Measurements from ENCODE around the gene PLEKHG3.

Gene PLEKHG3

GRCh38 chr14:64691376-64691775, 12.8 kb upstream of the PLEKHG3 start:
- Histone ChIP-seq H3K9me2 (replicated peaks; ENCODE audit: control insufficient read depth, low read length) (no peaks in the 10 kb centered on the region), H3K9me3 (ENCODE audit: control insufficient read depth, insufficient read depth, low read length) (no peaks in the 10 kb centered on the region), H3K4me2 (ENCODE audit: low read length) (no peak overlapping the region), H4K20me1 (ENCODE audit: control insufficient read depth, insufficient read depth, low read depth, low read length) (no peaks in the 10 kb centered on the region), H3K27ac (ENCODE audit: low read depth, low read length) (no peak overlapping the region), H3K4me3 (ENCODE audit: low read length) (no peak overlapping the region), H3K36me3 (ENCODE audit: control insufficient read depth, low read length) (no peaks in the 10 kb centered on the region), H3K27me3 (ENCODE audit: control insufficient read depth, low read length) (peaks cover 33% of the 10 kb centered on the region), H3F3A (ENCODE audit: control insufficient read depth, insufficient read depth) (no peaks in the 10 kb centered on the region), H3K79me2 (ENCODE audit: control insufficient read depth, low read length) (no peaks in the 10 kb centered on the region), H3K4me1 (ENCODE audit: control insufficient read depth, low read length) (no peaks in the 10 kb centered on the region)
- TF ChIP-seq CTCF (IDR thresholded peaks at IDR 0.05; ENCODE audit: low read depth, low read length, poor library complexity, severe bottlenecking) = no peak
- no peak for TF ChIP-seq EZH2phosphoT487 (IDR thresholded peaks at IDR 0.05; ENCODE audit: borderline replicate concordance, low read length)

DNA sequence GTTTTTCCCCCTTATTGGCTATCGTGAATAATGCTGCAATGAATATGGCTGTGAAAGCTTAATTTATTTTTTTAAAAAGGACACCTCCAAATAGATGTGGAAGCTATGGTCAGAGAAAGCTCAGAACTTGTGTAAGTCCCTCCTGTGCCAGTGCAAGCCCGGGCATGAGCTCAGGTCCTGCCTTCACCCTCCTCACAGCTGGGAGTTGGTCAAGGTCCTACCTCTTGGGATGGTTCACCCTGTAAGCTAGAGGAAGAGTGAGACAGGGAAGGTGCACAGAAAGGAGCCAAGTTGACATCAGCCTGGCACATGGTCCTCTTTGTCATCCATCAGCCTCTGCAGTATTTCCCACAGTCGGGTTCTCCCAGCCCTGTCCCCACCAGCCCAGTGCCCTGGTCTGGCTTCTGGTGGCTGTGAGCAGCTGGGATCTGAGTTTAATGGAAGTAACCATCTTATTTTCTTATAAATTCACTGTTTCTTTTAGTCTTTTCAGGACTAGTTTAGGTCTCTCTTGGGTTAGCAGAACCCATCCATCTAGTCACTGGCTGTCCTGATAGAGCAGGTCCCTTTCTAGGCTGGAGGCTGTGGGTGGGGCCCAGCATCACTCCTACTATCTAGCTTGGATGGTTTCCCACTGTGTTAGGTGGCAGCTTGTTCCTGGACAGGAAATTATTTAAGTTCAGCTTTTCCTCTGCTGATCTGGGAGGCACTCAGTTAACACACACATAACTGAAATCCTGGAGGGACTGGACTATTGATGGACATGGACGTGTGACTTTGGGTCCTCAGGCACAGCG, 11.8 kb upstream of the PLEKHG3 start:
- H3K4me3 ChIP-seq (ENCODE audit: low read length) = no peak overlapping the region
- no peak for TF ChIP-seq CTCF (IDR thresholded peaks at IDR 0.05; ENCODE audit: low read depth, low read length, poor library complexity, severe bottlenecking)
- no peak for TF ChIP-seq EZH2phosphoT487 (IDR thresholded peaks at IDR 0.05; ENCODE audit: borderline replicate concordance, low read length)
- no peaks in the 10 kb centered on the region for H3K4me1 ChIP-seq (ENCODE audit: control insufficient read depth, low read length)
- H3F3A ChIP-seq (ENCODE audit: control insufficient read depth, insufficient read depth) = no peaks in the 10 kb centered on the region
- no peaks in the 10 kb centered on the region for H4K20me1 ChIP-seq (ENCODE audit: control insufficient read depth, insufficient read depth, low read depth, low read length)
- H3K9me2 ChIP-seq (replicated peaks; ENCODE audit: control insufficient read depth, low read length) = no peaks in the 10 kb centered on the region
- no peaks in the 10 kb centered on the region for H3K36me3 ChIP-seq (ENCODE audit: control insufficient read depth, low read length)
- no peaks in the 10 kb centered on the region for H3K9me3 ChIP-seq (ENCODE audit: control insufficient read depth, insufficient read depth, low read length)
- no peak overlapping the region for H3K27ac ChIP-seq (ENCODE audit: low read depth, low read length)
- H3K27me3 ChIP-seq (ENCODE audit: control insufficient read depth, low read length) = peaks cover 36% of the 10 kb centered on the region
- H3K79me2 ChIP-seq (ENCODE audit: control insufficient read depth, low read length) = no peaks in the 10 kb centered on the region
- no peak overlapping the region for H3K4me2 ChIP-seq (ENCODE audit: low read length)

DNA sequence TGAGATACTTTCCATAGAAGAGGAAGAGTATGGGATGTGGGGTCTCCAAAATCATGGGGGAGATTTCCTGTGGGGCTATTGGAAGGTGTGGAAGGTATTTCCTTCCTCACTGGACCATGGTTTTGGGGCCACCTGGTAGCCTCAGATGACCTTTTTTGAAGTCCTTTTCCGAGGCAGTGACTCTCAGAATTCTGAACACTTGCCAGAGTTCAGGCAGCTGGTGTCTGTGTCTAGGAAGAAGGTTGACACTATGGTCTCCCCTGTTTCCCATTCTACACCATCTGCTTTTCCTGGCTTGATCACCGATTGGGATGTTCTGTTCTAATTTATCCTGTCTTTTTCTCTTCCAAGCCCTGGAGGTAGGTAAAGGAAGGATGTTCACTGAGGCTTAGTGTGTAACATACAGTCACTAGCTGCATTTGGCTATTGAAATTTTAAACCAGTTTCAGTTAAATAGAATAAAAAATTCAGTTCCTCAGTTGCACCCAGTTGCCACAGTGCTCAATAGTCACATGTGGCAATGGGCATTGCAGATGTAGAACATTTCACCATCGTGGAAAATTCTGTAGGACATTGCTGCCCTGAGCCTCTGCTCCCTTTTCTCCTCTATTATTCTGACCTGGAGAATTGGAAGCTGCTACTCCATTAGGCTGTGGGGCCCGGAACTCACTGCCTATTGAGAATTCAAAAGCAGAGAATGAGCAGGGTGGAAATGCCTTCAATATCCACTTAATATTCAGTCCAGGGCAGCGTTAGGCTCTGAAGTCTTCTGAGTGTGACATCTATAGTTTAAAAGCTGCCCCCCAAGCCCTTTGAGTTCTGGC, 11.0 kb upstream of the PLEKHG3 start:
- Histone ChIP-seq H3K27ac (ENCODE audit: low read depth, low read length) (no peak overlapping the region), H3K27me3 (ENCODE audit: control insufficient read depth, low read length) (peaks cover 38% of the 10 kb centered on the region), H3F3A (ENCODE audit: control insufficient read depth, insufficient read depth) (no peaks in the 10 kb centered on the region), H3K9me2 (replicated peaks; ENCODE audit: control insufficient read depth, low read length) (no peaks in the 10 kb centered on the region), H3K4me1 (ENCODE audit: control insufficient read depth, low read length) (no peaks in the 10 kb centered on the region), H3K36me3 (ENCODE audit: control insufficient read depth, low read length) (no peaks in the 10 kb centered on the region), H3K4me3 (ENCODE audit: low read length) (no peak overlapping the region), H4K20me1 (ENCODE audit: control insufficient read depth, insufficient read depth, low read depth, low read length) (no peaks in the 10 kb centered on the region), H3K79me2 (ENCODE audit: control insufficient read depth, low read length) (no peaks in the 10 kb centered on the region), H3K9me3 (ENCODE audit: control insufficient read depth, insufficient read depth, low read length) (no peaks in the 10 kb centered on the region), H3K4me2 (ENCODE audit: low read length) (no peak overlapping the region)
- TF ChIP-seq EZH2phosphoT487 (IDR thresholded peaks at IDR 0.05; ENCODE audit: borderline replicate concordance, low read length) = no peak
- TF ChIP-seq CTCF (IDR thresholded peaks at IDR 0.05; ENCODE audit: low read depth, low read length, poor library complexity, severe bottlenecking) = no peak
